RWPE1 (cell line): ENCODE results near the gene MSGN1.

ENCODE experiments used
- CTCF ChIA-PET: fragments of 350-600 bp; sonication (Branson Sonifier 250); formaldehyde crosslinking; extraction: SDS; loops from one replicate; lab custom pipeline; 2021; lab: Yijun Ruan, JAX
- POLR2A ChIA-PET: fragments of 400-600 bp; formaldehyde crosslinking; extraction: SDS; loops from one replicate; lab custom pipeline; 2020; ENCODE audit warnings: antibody characterized with exemption; ENCODE audit not compliant: low non-redundant PET; lab: Yijun Ruan, JAX
- DNase-seq: peaks from one replicate; pipeline ENCODE4 v3.0.0; 2012; ENCODE audit warnings: low spot score
- H3K27ac ChIP-seq: fragments of 450-650 bp; 2 replicates; pipeline ENCODE4 v1.5.1; 2017
- TF ChIP-seq, protein P1 (sequence below): fragments of 450-650 bp; conservative IDR thresholded peaks from 2 replicates; pipeline ENCODE4 v1.5.1; 2017; ENCODE audit warnings: low read depth, mild to moderate bottlenecking

Gene MSGN1

DNA sequence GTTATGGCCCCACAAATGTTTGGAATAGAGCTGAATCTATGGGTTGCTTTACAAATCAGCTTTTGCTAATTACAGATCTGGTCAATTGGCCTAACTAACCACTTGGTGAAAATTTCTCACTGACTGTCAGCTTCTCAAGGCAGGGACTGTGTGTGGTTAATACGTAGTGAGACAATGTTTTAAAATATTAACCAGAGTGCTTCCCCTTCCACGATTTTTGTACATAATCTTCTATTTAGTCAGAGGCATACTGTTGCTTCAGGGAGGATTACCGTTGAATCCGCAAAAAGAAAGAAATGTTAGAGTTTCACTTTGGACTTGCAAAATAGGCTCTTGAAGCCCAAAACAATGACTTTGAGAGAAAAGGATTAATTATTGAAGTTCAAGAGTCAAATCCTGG, 47.3 kb downstream of the MSGN1 start:
- TF ChIP-seq, protein P1, sequence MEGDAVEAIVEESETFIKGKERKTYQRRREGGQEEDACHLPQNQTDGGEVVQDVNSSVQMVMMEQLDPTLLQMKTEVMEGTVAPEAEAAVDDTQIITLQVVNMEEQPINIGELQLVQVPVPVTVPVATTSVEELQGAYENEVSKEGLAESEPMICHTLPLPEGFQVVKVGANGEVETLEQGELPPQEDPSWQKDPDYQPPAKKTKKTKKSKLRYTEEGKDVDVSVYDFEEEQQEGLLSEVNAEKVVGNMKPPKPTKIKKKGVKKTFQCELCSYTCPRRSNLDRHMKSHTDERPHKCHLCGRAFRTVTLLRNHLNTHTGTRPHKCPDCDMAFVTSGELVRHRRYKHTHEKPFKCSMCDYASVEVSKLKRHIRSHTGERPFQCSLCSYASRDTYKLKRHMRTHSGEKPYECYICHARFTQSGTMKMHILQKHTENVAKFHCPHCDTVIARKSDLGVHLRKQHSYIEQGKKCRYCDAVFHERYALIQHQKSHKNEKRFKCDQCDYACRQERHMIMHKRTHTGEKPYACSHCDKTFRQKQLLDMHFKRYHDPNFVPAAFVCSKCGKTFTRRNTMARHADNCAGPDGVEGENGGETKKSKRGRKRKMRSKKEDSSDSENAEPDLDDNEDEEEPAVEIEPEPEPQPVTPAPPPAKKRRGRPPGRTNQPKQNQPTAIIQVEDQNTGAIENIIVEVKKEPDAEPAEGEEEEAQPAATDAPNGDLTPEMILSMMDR = no peak
- no peak overlapping the region for H3K27ac ChIP-seq
- CTCF ChIA-PET = no interaction called here
- DNase-seq = no peak
- POLR2A ChIA-PET = no interaction called here

DNA sequence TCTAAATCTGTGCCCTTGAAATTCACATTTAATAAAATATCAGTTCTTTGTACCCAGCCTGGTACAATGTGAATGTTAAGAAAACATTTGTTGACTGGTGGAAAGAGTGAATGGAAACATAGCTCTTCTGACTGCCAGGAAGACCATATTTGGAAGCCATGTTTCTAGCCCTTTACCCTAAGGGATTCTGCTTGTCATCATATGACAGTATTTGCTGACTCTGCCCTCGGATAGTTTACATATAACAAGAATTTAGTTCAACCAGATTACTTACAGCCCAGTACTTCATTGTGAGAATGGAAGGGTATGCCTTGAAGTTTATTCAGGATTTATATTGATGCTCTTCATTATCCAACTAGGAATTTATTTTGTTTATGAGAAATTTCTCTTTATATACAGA, 48.4 kb downstream of the MSGN1 start:
- H3K27ac ChIP-seq = no peak overlapping the region
- POLR2A ChIA-PET = no interaction called here
- DNase-seq = no peak
- CTCF ChIA-PET = interaction anchor here (0.6 kb wide), 1 partner anchor 221 kb away, joined by 4 read pairs; no protein-coding TSS in a partner anchor
- TF ChIP-seq, protein P1 = no peak

DNA sequence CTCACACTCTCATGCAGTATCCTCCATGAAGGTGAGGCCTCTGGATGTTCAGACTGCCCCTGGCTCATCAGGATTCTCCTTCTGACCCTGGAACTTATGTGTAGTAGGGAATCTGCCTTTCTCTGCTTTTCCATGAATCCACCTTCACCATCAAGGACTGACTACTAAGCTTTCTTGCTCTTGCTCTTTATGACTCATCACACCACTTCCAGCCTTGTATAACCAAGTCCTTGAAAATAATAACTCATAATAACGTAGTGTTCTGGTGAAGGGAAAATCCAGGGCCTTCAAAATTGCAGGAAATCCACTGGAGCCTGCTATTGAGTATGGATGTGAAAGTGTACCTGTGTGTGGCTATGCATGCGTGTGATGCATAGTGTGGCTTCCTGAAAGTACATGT, 50.9 kb downstream of the MSGN1 start:
- POLR2A ChIA-PET = no interaction called here
- CTCF ChIA-PET = interaction anchor here (1.4 kb wide), 1 partner anchor 282 kb away, joined by 5 read pairs; no protein-coding TSS in a partner anchor
- no peak for DNase-seq
- H3K27ac ChIP-seq = no peak overlapping the region
- TF ChIP-seq, protein P1 = no peak
